Activated naive CD8-positive, alpha-beta T cell treated with anti-CD3 and anti-CD28 coated beads, Interleukin-2, amount 50 U/mL, for 16 hours (primary cell): ENCODE results near the gene NPHP4.
"Not testable (repeated sequence)": the region's sequence is repeated elsewhere in the genome, so short reads cannot be mapped to it uniquely, and the experiment has no call there.

Experiments used
- DNase-seq: peaks from one replicate; pipeline ENCODE4 v3.0.0-alpha.2; 2020; ENCODE audit warnings: low read depth, low spot score

NPHP4 gene

DNA sequence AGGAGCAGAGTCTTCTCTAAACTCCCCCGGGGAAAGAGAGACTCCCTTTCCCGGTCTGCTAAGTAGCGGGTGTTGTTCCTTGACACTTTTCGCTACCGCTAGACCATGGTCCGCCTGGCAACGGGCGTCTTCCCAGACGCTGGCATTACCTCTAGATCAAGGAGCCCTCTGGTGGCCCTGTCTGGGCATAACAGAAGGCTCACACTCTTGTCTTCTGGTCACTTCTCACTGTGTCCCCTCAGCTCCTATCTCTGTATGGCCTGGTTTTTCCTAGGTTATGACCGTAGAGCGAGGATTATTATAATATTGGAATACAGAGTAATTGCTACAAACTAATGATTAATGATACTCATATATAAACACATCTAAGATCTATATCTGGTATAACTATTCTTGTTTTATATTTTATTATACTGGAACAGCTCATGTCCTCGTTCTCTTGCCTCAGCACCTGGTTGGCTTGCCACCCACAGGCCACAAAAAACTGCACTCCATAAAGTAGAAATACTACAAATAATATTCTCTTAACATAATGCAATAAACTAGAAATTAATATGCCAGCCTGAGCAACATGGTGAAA, 98.4 kb downstream of the NPHP4 start:
- not testable (repeated sequence) for DNase-seq

DNA sequence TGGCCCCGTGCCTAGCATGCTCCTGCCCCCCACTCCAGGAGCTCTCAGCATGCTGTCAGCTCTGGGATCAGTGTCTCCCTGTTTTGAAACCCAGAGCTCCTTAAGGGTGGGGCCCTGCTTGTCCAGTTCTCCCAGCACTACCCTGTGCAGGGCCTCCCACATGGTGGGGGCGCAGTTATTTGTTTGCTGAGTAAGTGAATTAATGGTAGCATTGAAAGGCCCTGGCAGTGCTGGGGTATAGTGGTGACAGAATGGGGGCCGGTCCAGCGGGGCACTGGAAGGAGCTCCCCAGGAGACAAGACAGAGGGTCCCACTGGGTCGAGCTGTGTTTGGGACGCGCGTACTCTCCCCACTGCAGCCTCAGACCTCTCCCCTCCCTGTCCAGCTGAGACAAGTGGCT, 99.9 kb downstream of the NPHP4 start:
- no peak for DNase-seq

DNA sequence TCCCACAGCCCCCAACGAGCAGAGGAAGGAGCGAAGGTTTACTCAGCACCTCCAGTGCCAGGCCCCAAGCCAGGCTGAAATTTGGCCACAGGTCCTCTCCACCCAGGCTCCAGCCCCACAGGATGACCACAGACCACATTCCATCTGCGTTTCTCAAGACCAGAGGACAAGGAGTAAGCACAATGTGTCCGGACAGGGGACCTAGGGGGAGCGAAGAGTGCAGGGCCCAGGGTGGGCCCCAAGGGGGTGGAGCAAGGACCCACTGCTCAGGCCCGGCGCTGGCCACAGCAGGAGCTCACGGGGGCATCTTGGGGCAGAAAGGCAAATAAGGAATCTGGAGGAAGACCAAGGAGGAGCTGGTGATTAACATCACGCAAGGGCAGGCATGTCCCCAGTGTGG, 100.5 kb downstream of the NPHP4 start:
- no peak for DNase-seq

DNA sequence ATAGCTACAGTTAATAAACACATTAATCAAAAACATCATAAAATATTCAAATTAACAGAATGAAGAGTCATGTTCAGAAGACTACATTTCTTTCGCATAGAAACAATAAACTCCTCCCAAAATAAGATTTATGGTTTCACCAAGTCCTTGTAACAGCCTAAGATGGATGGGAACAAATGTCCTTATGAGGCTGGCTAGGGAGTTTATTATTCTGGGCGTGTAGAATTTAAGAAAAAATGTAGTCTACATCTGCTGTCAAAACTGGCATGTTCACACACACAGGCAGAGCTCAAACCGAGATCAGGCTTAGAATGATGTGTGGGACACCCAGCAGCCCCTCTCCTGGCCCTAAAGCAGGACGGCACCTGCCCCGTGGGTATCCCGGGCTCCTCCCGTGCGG, 101.1 kb downstream of the NPHP4 start:
- DNase-seq: no peak

DNA sequence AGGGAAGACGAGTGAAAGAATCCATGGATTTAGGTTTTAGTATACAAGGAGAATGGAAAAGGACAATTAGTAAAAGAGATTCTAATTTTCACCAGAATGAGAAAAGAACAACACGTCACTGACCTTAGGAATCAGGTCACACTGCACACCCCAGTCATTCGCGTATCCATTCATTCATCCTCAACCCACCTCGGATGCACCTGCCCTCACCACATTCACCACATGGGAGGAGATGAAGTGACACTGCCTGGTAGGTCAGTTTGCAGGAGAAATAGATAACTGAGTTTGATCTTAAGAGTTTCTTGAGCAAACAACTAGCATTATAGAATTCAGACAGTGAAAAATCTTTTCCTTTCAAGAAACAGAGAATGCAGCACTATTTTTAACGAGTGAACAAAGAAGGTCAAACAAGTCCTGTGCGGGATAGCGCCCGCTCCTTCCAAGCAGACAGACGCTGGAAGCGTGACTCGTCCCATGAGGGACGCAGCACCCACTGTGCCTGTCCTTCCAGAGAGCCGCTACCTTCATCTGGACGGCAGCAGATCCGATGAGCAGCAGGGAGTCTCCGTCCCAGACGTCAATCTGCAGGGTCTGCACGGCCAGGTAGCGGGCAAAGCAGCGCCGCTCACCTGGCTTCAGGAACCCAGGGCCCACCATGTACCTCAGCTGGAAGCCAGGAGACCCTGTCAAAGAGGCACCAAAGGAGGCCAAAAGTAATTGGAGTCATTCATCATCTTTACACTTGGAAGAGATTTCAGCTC, 101.7 kb downstream of the NPHP4 start:
- DNase-seq: no peak

DNA sequence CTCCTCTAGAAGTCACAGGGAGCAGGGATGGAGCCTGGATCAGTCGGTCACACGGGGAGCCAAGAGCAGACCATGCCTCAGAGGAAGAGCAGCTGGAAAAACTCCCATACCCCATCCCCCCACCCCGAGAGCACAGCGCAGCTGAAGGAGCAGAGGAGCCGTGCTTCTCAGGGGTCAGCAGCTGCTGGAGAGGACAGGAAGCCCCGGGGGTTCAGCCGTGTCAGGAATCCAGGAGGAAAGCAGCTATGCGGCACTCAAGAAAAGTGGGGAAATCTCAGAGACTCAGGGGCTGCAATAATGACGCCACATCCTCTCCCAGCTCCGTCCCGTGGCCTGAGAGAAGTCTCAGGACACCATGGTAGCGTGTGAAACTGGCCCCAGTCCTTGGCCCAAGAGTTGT, 102.3 kb downstream of the NPHP4 start:
- DNase-seq: no peak

DNA sequence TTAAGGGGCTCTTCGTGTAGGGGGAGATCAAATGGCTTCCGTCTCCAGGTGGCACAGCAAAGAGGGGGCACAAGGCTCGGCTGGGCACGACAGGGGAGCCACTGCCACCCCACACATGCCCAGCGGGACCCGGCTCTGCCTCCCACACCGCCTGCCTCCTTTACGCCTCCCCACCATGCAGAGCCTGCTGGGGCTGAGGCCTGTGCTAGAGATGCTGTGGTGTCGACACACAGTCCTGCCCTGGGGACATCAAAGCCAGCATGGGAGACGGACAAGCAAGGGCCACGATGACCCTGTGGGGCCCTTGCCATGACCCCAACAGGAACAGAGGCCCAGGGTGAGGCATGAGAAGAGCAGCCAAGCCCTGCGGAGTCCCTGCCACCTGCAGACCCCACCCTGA, 102.8 kb downstream of the NPHP4 start:
- DNase-seq: no peak

DNA sequence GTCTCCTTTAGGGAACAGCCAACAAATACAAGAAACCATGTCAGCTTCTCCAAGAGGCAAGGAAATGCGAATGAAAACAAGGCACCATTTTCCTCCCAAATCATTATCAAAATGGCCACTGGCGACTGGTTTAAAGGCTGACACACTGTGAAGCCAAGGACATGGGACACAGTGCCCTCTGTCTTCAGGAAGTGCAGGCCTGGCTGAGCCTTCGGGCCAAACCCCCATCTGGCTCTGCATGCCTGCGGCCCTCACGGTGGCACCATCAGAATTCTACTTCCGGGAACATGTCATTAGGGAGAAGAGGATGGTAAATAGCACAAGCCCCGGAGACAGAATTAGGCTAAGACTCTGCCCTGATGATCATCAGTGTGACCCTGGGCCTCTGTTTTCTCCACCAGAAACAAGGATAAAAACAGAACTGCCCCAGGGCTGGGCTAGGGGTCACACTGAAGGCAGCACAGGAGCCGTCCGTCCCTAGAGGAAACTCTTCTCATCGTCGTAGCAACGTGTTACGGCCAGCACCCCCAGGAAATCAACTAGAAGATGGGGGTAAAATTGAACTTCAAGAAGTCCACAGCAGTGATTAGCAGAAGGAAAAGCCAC, 103.5 kb downstream of the NPHP4 start:
- DNase-seq: no peak

DNA sequence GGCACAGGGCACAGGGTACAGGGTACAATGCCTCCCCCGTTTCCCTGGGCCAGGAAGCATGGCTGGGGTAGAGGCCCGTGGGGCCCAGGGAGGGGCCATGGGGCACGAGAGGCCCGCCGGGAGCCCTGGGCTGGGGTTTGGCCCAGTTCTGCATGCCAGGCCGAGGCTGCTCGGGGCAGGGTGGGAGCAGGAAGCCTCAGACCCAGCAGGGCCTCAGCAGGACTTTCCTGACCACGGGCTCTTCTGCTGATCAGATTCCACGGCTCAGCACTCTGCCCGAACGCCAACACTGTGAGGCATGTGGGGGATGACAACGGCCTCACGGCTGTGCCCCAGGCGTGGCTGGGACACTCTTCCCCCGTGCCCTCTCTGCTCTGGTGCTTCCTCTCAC, 104.3 kb downstream of the NPHP4 start:
- no peak for DNase-seq

DNA sequence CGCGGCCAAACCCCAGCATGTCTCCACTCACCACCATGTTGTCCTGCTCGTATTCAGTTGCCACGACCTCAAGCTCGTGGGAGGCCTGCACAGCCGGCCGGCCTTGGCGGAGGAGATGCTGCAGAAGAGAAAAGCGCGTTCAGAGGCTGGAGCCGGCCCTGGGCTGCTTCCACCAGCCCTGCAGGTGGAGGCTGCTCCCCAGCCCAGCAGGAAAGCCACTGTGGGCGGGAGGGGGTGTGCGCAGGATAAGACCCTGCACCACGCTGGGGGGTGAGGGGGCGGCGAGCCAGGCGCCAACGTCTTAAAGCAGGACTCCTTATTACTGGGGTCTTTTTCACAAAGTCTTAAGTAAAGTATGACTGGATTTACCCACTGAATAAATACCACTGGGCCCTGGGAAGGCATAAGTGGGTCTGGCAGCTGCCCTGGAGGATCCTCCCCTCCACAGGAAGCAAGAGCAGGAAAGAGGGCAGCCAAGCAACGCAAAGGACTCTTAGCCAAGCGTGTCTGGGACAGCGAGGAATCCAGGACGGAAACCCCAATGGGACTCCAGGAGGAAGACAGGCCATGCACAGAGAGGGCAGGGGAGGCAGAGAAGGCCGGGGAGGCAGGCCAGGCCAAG, 104.8 kb downstream of the NPHP4 start:
- no peak for DNase-seq

DNA sequence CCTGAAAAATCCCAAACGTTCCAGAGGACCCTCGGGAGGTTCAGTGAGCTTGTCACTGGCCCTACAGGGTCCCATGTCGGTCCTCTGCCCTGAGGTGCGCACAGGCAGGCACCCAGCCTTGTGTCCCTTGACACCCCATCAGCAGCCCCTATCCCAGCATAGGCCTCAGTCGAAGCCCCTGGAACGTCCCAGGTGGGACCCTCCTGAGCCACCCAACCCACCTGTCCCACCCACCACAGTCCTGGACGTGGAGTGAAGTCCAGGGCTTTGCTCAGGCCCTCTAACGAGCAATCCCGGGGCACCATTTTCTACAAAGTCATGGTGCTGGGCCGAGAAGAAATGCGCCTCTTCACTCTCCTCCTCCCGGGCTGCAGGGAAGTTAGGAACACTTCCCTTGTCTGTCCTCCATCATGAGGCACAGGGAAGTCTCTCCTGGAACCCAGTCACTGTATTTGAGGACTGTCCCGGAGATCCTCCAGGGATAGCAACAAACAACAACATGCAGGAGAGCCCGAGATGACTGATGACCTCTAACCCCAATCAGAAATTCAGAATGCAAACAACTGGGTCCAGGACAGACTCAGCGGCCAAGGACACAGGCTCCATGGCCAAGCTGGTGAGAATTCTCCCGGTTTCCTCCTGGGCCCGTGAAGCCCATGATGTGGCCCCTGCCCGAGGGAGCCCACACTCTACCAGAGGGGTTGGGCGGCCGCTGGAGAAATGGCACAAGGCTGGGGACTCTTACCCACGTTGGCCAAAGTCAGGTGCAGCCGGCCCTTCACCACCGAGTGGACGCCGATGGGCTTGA, 105.5 kb downstream of the NPHP4 start:
- no peak for DNase-seq

DNA sequence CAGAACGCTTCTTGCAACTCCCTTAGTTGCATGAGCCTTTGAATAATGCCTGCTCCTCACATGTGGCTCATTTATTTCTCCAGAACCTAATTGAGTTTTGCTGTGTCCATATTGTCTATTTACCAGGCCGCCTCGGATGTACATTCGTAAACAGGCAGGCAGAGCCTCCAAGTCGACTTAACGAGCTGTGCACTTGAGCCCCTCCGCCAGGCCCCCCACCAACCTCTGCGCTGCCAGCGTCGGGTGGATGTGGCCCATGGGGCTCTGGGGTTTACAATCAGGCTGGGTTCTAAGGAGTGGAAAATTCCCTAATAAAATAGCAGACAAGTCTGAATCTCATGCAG, 106.1 kb downstream of the NPHP4 start:
- no peak for DNase-seq

DNA sequence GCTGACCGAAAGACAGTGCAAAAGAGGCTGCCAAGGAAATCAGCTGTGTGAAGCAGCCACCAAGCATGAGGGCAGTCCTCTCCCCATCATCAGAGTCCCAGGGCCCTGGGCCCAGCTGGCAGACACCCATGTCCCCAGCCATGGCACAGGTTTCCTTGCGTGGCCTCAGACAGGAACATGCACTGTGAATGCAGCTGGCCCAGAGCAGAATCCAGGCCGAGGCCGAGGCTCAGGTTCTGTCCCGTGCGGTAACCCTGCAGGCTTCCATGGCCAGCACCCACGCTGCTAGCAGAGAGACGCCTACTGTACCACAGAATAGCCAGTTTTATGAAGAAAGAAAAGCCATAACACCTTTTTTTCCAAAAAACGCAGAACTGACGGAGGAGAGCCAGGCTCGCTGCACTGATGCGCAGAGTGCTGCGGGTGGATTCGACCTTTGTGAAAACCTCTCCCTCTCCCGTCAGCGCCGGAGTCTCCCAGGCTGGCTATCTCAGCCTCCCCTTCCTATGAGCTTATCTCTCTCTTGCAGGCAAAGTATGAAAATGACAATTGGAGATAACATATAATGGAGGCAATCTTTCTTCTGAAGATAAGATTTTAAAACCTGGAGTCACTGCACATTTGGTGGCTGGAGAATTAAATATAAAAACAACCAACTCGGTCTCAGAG, 106.6 kb downstream of the NPHP4 start:
- no peak for DNase-seq

DNA sequence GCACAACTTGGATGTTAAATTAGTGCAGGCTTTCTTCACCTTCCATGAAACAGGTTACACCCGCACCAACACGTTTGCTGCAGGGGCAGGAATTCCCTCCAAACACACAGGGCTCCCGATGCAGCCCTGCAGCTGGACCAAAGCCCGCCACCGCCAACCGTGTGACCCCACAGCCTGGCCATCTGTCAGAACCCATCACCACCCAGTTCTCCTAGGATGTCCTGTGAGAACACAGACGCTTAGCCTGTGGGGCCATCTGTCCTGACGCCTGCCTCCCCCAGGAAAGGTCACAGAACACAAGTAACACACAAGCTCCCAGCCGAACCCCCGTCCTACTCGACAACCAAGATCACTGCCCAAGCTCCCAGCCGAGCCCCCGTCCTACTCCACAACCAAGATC, 108.1 kb downstream of the NPHP4 start:
- no peak for DNase-seq

DNA sequence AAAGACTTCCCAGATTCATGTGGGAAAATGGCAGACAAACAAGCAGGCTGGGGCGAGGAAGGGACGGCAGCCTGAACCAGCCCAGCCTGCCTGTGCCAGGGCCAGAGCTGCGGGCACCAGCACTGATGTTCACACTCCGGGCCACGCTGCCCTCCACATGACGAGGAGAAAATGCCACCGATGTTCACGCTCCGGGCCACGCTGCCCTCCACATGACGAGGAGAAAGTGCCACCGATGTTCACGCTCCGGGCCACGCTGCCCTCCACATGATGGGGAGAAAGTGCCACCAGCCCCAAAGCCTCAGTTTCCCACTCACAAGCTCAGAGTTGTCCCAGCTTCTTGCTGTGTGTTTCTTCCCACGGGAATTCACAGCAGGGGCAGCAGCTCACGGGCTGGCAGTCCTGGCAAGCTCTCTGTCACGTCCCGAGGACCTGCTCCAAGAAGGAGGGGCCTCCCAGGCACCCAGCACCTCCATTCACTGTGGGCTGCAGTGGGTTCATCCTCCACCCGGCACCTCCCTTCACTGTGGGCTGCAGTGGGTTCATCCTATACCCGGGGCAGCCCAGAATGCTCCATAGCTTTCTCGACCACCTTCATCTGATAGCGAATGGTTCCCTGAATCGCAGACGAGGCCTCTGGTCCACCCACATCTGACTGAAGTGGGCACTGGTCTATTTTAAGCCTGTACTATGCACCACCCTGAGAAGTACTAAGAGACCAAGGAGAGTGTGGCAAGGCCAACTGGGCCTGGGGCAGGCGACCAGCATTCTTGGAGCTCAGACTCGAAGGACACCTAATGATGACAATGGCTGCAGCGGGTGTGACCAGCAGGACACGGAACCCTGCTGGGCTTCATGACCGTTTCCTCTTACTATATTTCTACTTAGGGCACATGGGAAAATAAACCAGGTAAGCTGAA, 108.8 kb downstream of the NPHP4 start:
- DNase-seq: no peak

DNA sequence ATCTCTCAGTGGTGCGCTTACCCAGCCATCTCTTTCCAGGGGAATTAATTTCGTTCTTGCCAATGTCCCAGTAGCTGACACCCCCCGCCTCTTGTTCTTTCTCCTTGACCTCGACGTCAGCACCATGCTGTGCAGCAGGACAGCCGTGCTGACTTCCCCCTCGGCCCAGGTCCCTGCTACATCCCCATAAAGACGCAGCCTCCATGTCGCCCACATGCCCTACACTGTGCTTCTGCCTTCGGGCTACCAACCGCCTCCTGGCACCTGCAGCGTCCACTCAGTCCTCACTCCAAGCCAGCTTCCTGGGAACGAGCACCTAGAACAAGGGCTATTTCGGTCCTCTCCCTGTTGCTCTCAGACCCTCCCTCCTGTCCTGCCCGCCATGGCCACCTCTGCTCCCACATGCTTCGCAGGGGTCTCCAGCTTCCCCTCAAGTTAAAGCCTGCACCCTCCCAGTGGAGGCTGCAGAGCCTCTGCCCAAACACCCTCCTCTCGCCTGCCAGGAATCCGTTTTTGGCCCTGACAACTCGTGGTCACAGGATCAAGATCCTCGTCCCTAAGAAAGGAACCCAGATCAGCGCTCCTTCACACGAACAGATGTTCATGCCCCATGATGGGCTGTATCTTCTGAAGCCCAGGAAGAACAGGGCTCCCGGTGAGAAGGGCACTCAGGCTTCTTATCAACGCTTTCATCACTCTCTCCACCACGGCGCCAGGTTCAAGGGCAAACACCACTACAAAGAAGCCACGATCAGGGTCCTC, 109.7 kb downstream of the NPHP4 start:
- DNase-seq: no peak

DNA sequence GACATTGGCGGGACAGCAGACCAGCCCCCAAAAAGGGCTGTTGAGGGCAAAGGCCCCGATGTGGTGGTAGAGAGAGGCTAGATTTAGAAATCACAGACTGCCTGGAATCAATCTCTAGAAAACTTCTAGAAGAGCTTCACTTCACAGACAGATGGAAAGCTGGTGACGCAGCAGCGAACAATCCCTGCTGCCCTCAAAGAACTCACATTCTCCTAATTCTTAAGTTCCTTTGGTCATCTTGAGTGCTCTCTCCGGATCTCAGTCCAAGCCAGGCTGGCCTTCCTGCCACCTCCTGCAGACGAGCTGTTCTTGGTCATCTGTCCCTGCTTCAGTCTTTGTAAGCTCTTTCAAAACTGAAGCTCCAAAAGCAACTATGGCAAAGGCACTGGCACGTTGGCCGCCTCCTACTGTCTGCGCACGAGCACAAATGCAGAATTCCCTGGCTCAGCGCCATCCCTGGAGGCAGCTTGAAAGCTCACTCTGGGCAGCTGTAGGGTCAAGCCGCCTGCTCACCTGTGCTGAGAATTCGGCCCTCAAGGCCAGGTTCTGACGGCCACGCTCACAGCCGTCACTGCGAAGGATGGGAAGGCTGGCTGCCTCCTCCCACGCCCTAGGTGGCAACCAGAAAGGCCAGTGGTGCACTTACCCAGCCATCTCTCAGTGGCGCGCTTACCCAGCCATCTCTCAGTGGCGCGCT, 110.6 kb downstream of the NPHP4 start:
- no peak for DNase-seq

DNA sequence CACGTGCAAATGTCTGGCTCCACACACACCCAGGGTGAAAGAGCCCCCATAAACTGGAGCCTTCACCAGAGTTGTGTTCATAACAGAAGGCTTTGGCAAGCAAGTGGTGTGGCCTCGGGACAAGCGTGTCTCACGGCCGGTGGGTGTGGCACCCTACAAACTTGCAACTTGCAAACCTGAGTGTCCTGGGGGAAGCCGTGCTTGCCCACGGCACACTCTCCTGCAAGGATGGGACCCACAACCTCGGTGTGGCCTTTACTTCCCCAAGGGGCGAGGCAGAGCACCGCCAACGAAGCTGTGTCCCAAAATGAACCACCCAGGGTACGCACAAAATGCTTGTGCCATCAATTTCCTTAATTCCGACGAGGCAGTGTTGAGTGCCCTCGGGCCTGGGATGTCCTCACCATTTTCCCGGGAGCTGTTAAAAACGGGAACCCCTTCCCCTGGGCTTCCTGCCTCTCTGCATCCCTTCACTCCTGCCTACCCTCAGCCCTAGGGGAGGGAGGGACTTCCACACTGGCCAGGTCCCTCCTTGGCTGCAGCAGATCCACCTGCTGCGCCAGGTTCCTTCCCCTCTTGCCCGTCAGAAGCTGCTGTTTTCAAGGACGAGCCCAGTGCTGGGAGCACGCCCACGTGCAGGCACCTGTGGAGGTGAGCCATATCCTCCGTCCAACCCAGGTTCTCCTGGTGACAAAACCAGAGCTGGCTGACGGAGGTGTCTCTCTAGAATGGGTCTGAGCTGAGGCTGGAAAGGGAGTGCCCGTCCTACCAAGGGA, 111.4 kb downstream of the NPHP4 start:
- DNase-seq: no peak
